Activated naive CD4-positive, alpha-beta T cell treated with anti-CD3 and anti-CD28 coated beads, Interleukin-2, amount 10 ng/mL, durations not matched to agents 7 days and 5 days (primary cell): ENCODE data around the gene ACAP2.
A peak's percentile ranks its signal among the peaks of the same experiment; 100 is the strongest.
"Not testable (repeated sequence)": the region's sequence is repeated elsewhere in the genome, so short reads cannot be mapped to it uniquely, and the experiment has no call there.

ENCODE experiments used
- CTCF ChIA-PET: fragments of 350-600 bp; sonication (Branson Sonifier 250); formaldehyde crosslinking; loops from one replicate; lab custom pipeline; 2021; ENCODE audit warnings: antibody characterized with exemption; lab: Charles Lee
- DNase-seq: peaks from one replicate; pipeline ENCODE4 v3.0.0-alpha.2; 2020
- H3K27ac Mint-ChIP-seq: one replicate; pipeline ENCODE4 v1.8.0; 2021; ENCODE audit warnings: mild to moderate bottlenecking, moderate library complexity, mixed read lengths
- H3K27me3 Mint-ChIP-seq: one replicate; pipeline ENCODE4 v1.8.0; 2021; ENCODE audit warnings: mild to moderate bottlenecking, mixed read lengths
- H3K36me3 Mint-ChIP-seq: one replicate; pipeline ENCODE4 v1.8.0; 2021; ENCODE audit warnings: mixed read lengths
- H3K4me1 Mint-ChIP-seq: one replicate; pipeline ENCODE4 v1.8.0; 2021; ENCODE audit warnings: mixed read lengths
- H3K4me3 Mint-ChIP-seq: one replicate; pipeline ENCODE4 v1.8.0; 2021; ENCODE audit warnings: mild to moderate bottlenecking, moderate library complexity, mixed read lengths
- H3K9me3 Mint-ChIP-seq: one replicate; pipeline ENCODE4 v1.8.0; 2021; ENCODE audit warnings: mixed read lengths

ACAP2 gene

GRCh38 chr3:195442573-195443390, at the start of gene ACAP2:
Gene ACAP2 (minus strand): TSS chr3:195443020. CDS start chr3:195442847, 173 bp downstream.
- CTCF ChIA-PET, result interaction anchor here (1.2 to 1.6 kb wide), 2 partner anchors 171 to 173 kb away, joined by 3 to 5 read pairs; partner anchors contain the start of gene XXYLT1
- H3K27ac Mint-ChIP-seq, result peak within 1 kb of the TSS; percentile 96
- H3K27me3 Mint-ChIP-seq, result no peaks in the 10 kb centered on the region
- no peaks in the 10 kb centered on the region for H3K9me3 Mint-ChIP-seq
- DNase-seq, result peak; percentile 99
- H3K4me3 Mint-ChIP-seq, result peak within 1 kb of the TSS; percentile 97
- H3K4me1 Mint-ChIP-seq, result peaks cover 48% of the 10 kb centered on the region
- H3K36me3 Mint-ChIP-seq, result peaks cover 10% of the 10 kb centered on the region

- no peaks in the 10 kb centered on the region for H3K4me1 Mint-ChIP-seq
These were observed 32.8 kb upstream of the ACAP2 start for GRCh38 chr3:195475614-195476013.

GRCh38 chr3:195475116-195475515, 32.3 kb upstream of the ACAP2 start:
- H3K9me3 Mint-ChIP-seq, H3K4me1 Mint-ChIP-seq: not testable (repeated sequence)

More at GRCh38 chr3:195475614-195476013, 32.8 kb upstream of the ACAP2 start:
- Mint-ChIP-seq H3K36me3 (no peaks in the 10 kb centered on the region), H3K27me3 (peaks cover 18% of the 10 kb centered on the region), H3K27ac (no peak overlapping the region), H3K9me3 (no peaks in the 10 kb centered on the region), H3K4me3 (no peak overlapping the region)
- CTCF ChIA-PET, result no interaction called here
- no peak for DNase-seq

GRCh38 chr3:195468841-195469240, 26.0 kb upstream of the ACAP2 start:
- no peak for DNase-seq
- Mint-ChIP-seq H3K4me1 (peaks cover 8% of the 10 kb centered on the region), H3K27ac (no peak overlapping the region), H3K27me3 (no peaks in the 10 kb centered on the region), H3K9me3 (peaks cover 13% of the 10 kb centered on the region), H3K36me3 (peaks cover 2% of the 10 kb centered on the region), H3K4me3 (no peak overlapping the region)
- CTCF ChIA-PET, result no interaction called here

More at GRCh38 chr3:195475116-195475515, 32.3 kb upstream of the ACAP2 start:
- CTCF ChIA-PET, H3K4me3 Mint-ChIP-seq, DNase-seq, H3K27ac Mint-ChIP-seq, H3K36me3 Mint-ChIP-seq: not testable (repeated sequence)
- peaks cover 18% of the 10 kb centered on the region for H3K27me3 Mint-ChIP-seq

GRCh38 chr3:195468391-195468776, 25.6 kb upstream of the ACAP2 start:
- CTCF ChIA-PET, result no interaction called here
- DNase-seq, result no peak
- H3K9me3 Mint-ChIP-seq, result peaks cover 13% of the 10 kb centered on the region
- H3K4me1 Mint-ChIP-seq, result peaks cover 8% of the 10 kb centered on the region
- H3K4me3 Mint-ChIP-seq, result no peak overlapping the region
- H3K36me3 Mint-ChIP-seq, result peaks cover 2% of the 10 kb centered on the region
- peak overlapping the region; percentile 21 for H3K27ac Mint-ChIP-seq
- H3K27me3 Mint-ChIP-seq, result no peaks in the 10 kb centered on the region

- no peak for DNase-seq
- no peak overlapping the region for H3K4me3 Mint-ChIP-seq
- CTCF ChIA-PET, result no interaction called here
- no peaks in the 10 kb centered on the region for H3K27me3 Mint-ChIP-seq
- H3K36me3 Mint-ChIP-seq, result peaks cover 2% of the 10 kb centered on the region
- peaks cover 8% of the 10 kb centered on the region for H3K4me1 Mint-ChIP-seq
- peaks cover 13% of the 10 kb centered on the region for H3K9me3 Mint-ChIP-seq
- H3K27ac Mint-ChIP-seq, result peak overlapping the region; percentile 21
These were observed 25.0 kb upstream of the ACAP2 start for GRCh38 chr3:195467641-195468390.

- Mint-ChIP-seq H3K27ac (no peak overlapping the region), H3K4me3 (no peak overlapping the region), H3K36me3 (peaks cover 2% of the 10 kb centered on the region), H3K27me3 (peaks cover 6% of the 10 kb centered on the region), H3K9me3 (peaks cover 13% of the 10 kb centered on the region), H3K4me1 (peaks cover 8% of the 10 kb centered on the region)
- no peak for DNase-seq
- CTCF ChIA-PET, result no interaction called here
These were observed 23.4 kb upstream of the ACAP2 start for GRCh38 chr3:195466251-195466650.

- H3K4me1 Mint-ChIP-seq, result peaks cover 13% of the 10 kb centered on the region
- CTCF ChIA-PET, result not testable (repeated sequence)
These were observed 20.1 kb upstream of the ACAP2 start for GRCh38 chr3:195462922-195463321.

GRCh38 chr3:195462308-195462610, 19.4 kb upstream of the ACAP2 start:
- no peak for DNase-seq
- H3K27me3 Mint-ChIP-seq, result peaks cover 6% of the 10 kb centered on the region
- no peak overlapping the region for H3K4me3 Mint-ChIP-seq
- no peaks in the 10 kb centered on the region for H3K9me3 Mint-ChIP-seq
- H3K4me1 Mint-ChIP-seq, result peaks cover 11% of the 10 kb centered on the region
- no peak overlapping the region for H3K27ac Mint-ChIP-seq
- CTCF ChIA-PET, result no interaction called here
- H3K36me3 Mint-ChIP-seq, result no peaks in the 10 kb centered on the region

More at GRCh38 chr3:195462922-195463321, 20.1 kb upstream of the ACAP2 start:
- not testable (repeated sequence) for H3K4me3 Mint-ChIP-seq, H3K36me3 Mint-ChIP-seq, H3K27ac Mint-ChIP-seq, H3K9me3 Mint-ChIP-seq, DNase-seq, H3K27me3 Mint-ChIP-seq

GRCh38 chr3:195461594-195462307, 18.9 kb upstream of the ACAP2 start:
- Mint-ChIP-seq H3K36me3 (no peaks in the 10 kb centered on the region), H3K4me3 (no peak overlapping the region), H3K4me1 (peaks cover 11% of the 10 kb centered on the region), H3K9me3 (no peaks in the 10 kb centered on the region), H3K27ac (no peak overlapping the region), H3K27me3 (peaks cover 6% of the 10 kb centered on the region)
- CTCF ChIA-PET, result no interaction called here
- no peak for DNase-seq

- Mint-ChIP-seq H3K9me3 (no peaks in the 10 kb centered on the region), H3K27ac (no peak overlapping the region), H3K27me3 (peaks cover 6% of the 10 kb centered on the region), H3K4me1 (peaks cover 19% of the 10 kb centered on the region), H3K4me3 (no peak overlapping the region), H3K36me3 (no peaks in the 10 kb centered on the region)
- CTCF ChIA-PET, result no interaction called here
- DNase-seq, result no peak
These were observed 17.4 kb upstream of the ACAP2 start for GRCh38 chr3:195460091-195460713.

- H3K27ac Mint-ChIP-seq, result peak overlapping the region; percentile 89
- CTCF ChIA-PET, result no interaction called here
- DNase-seq, result no peak
These were observed 15.5 kb upstream of the ACAP2 start for GRCh38 chr3:195458316-195458717.

GRCh38 chr3:195455789-195456188, 13.0 kb upstream of the ACAP2 start:
- Mint-ChIP-seq H3K9me3 (peaks cover 4% of the 10 kb centered on the region), H3K27me3 (peaks cover 11% of the 10 kb centered on the region), H3K4me1 (peaks cover 25% of the 10 kb centered on the region), H3K36me3 (peaks cover 2% of the 10 kb centered on the region), H3K27ac (peak overlapping the region; percentile 37), H3K4me3 (no peak overlapping the region)
- CTCF ChIA-PET, result interaction anchor here (1.3 kb wide), 1 partner anchor 185 kb away, joined by 5 read pairs; the partner anchor contains the start of gene XXYLT1
- DNase-seq, result no peak

More at GRCh38 chr3:195458316-195458717, 15.5 kb upstream of the ACAP2 start:
- Mint-ChIP-seq H3K9me3 (peaks cover 4% of the 10 kb centered on the region), H3K4me1 (peaks cover 25% of the 10 kb centered on the region), H3K36me3 (peaks cover 2% of the 10 kb centered on the region), H3K4me3 (no peak overlapping the region), H3K27me3 (peaks cover 6% of the 10 kb centered on the region)

GRCh38 chr3:195453236-195453635, 10.4 kb upstream of the ACAP2 start:
- peaks cover 17% of the 10 kb centered on the region for H3K27me3 Mint-ChIP-seq
- H3K4me3 Mint-ChIP-seq, result no peak overlapping the region
- peaks cover 2% of the 10 kb centered on the region for H3K36me3 Mint-ChIP-seq
- H3K4me1 Mint-ChIP-seq, result peaks cover 19% of the 10 kb centered on the region
- CTCF ChIA-PET, result no interaction called here
- H3K9me3 Mint-ChIP-seq, result peaks cover 4% of the 10 kb centered on the region
- DNase-seq, result no peak
- no peak overlapping the region for H3K27ac Mint-ChIP-seq
